HuH-7 (cell line): Measurements from ENCODE around the gene PSMB2.
A peak's percentile ranks its signal among the peaks of the same experiment; 100 is the strongest.

Experiments used
- DNase-seq: peaks from one replicate; pipeline ENCODE4 v3.0.0; 2011; ENCODE audit warnings: low spot score

Gene PSMB2

GRCh38 chr1:35572296-35572695 lies 69.0 kb downstream of the PSMB2 start:
- DNase-seq, result no peak

GRCh38 chr1:35571263-35571662 lies 70.1 kb downstream of the PSMB2 start:
- no peak for DNase-seq

- DNase-seq, result no peak
Observed at GRCh38 chr1:35570589-35571137, 70.7 kb downstream of the PSMB2 start.

- DNase-seq, result no peak
Observed at GRCh38 chr1:35569936-35570335, 71.4 kb downstream of the PSMB2 start.

- peak; percentile 96 for DNase-seq
Observed at GRCh38 chr1:35568975-35569395, 72.3 kb downstream of the PSMB2 start.

GRCh38 chr1:35567947-35568558 lies 73.3 kb downstream of the PSMB2 start:
- DNase-seq, result no peak

- no peak for DNase-seq
Observed at GRCh38 chr1:35565742-35566133, 75.6 kb downstream of the PSMB2 start.

- no peak for DNase-seq
Observed at GRCh38 chr1:35564884-35565741, 76.2 kb downstream of the PSMB2 start.

GRCh38 chr1:35564037-35564883 lies 77.1 kb downstream of the PSMB2 start:
- DNase-seq, result peak; percentile 90

- DNase-seq, result no peak
Observed at GRCh38 chr1:35563166-35563565, 78.2 kb downstream of the PSMB2 start.

- no peak for DNase-seq
Observed at GRCh38 chr1:35561972-35562680, 79.2 kb downstream of the PSMB2 start.

- no peak for DNase-seq
Observed at GRCh38 chr1:35561297-35561971, 79.9 kb downstream of the PSMB2 start.

GRCh38 chr1:35560256-35561225 lies 80.8 kb downstream of the PSMB2 start:
- DNase-seq, result no peak

- DNase-seq, result no peak
Observed at GRCh38 chr1:35559317-35559944, 81.9 kb downstream of the PSMB2 start.

GRCh38 chr1:35558374-35559316 lies 82.7 kb downstream of the PSMB2 start:
- no peak for DNase-seq

- peak; percentile 97 for DNase-seq
Observed at GRCh38 chr1:35557611-35558373, 83.5 kb downstream of the PSMB2 start, which contains the start of gene NCDN. NCDN (plus strand) TSS chr1:35557799; CDS start chr1:35558191, 392 bp downstream.

- peak; percentile 93 for DNase-seq
Observed at GRCh38 chr1:35557118-35557610, 84.2 kb downstream of the PSMB2 start, which contains the start of gene KIAA0319L. KIAA0319L (minus strand) TSS chr1:35557403; CDS start chr1:35554491, 2,912 bp downstream.
